ENCODE measurements around the gene HSCB. TPM values are rescaled to one million over a fixed set of nuclear protein-coding genes. Genes with fewer than 3 reads are reported as not detected.
"Not testable (repeated sequence)": the region's sequence is repeated elsewhere in the genome, so short reads cannot be mapped to it uniquely, and the experiment has no call there.

The HSCB gene
- total and polyA plus RNA-seq, 4 donors: 10.3 to 19.8 (median 13.3) TPM

GRCh38 chr22:28736301-28737155 is 5.3 kb upstream of the HSCB start:
- Histone ChIP-seq H3K4me1 (ENCODE audit: control insufficient read depth in 5 of 5, insufficient read depth in 5 of 5, low read length in 5 of 5) (peaks cover 0 to 5% (median 1%) of the 10 kb centered on the region in 5 donors), H3K9me3 (ENCODE audit: control insufficient read depth in 4 of 4, insufficient read depth in 3 of 4, low read length in 3 of 4) (no peaks in the 10 kb centered on the region), H3K27ac (ENCODE audit: low read depth in 1 of 2, low read length in 1 of 2) (no peak overlapping the region), H3K4me3 (no peak overlapping the region), H3K36me3 (ENCODE audit: control insufficient read depth in 4 of 4, insufficient read depth in 4 of 4, low read length in 4 of 4) (no peaks in the 10 kb centered on the region), H3K27me3 (ENCODE audit: control insufficient read depth in 3 of 3, insufficient read depth in 3 of 3, low read length in 2 of 3) (no peaks in the 10 kb centered on the region), H3K9ac (ENCODE audit: insufficient read depth in 1 of 2, low read length in 2 of 2) (no peak overlapping the region)
- WGBS, 2 donors: 83 to 85% methylated on average over 7 of the region's 7 CpGs
- DNase-seq (no peak), ATAC-seq (ENCODE audit: insufficient read depth, low FRiP score) (no peak)
- TF ChIP-seq CTCF (IDR thresholded peaks at IDR 0.05; ENCODE audit: control extremely low read depth, extremely low read depth): no peak

GRCh38 chr22:28737701-28738100 is 4.1 kb upstream of the HSCB start:
- Histone ChIP-seq H3K9ac (ENCODE audit: insufficient read depth in 1 of 2, low read length in 2 of 2) (no peak overlapping the region), H3K4me1 (ENCODE audit: control insufficient read depth in 5 of 5, insufficient read depth in 5 of 5, low read length in 5 of 5) (peaks cover 0 to 5% (median 2%) of the 10 kb centered on the region in 5 donors), H3K27ac (ENCODE audit: low read depth in 1 of 2, low read length in 1 of 2) (no peak overlapping the region), H3K4me3 (no peak overlapping the region), H3K9me3 (ENCODE audit: control insufficient read depth in 4 of 4, insufficient read depth in 3 of 4, low read length in 3 of 4) (no peaks in the 10 kb centered on the region), H3K27me3 (ENCODE audit: control insufficient read depth in 3 of 3, insufficient read depth in 3 of 3, low read length in 2 of 3) (no peaks in the 10 kb centered on the region), H3K36me3 (ENCODE audit: control insufficient read depth in 4 of 4, insufficient read depth in 4 of 4, low read length in 4 of 4) (no peaks in the 10 kb centered on the region)
- no peak for TF ChIP-seq CTCF (IDR thresholded peaks at IDR 0.05; ENCODE audit: control extremely low read depth, extremely low read depth)
- ATAC-seq (ENCODE audit: insufficient read depth, low FRiP score) (no peak), DNase-seq (no peak)
- WGBS, 2 donors: 90 to 92% methylated on average over 3 of the region's 3 CpGs

- H3K9ac ChIP-seq (ENCODE audit: insufficient read depth in 1 of 2, low read length in 2 of 2); H3K9me3 ChIP-seq (ENCODE audit: control insufficient read depth in 4 of 4, insufficient read depth in 3 of 4, low read length in 3 of 4); H3K36me3 ChIP-seq (ENCODE audit: control insufficient read depth in 4 of 4, insufficient read depth in 4 of 4, low read length in 4 of 4); ATAC-seq (ENCODE audit: insufficient read depth, low FRiP score); DNase-seq; H3K27me3 ChIP-seq (ENCODE audit: control insufficient read depth in 3 of 3, insufficient read depth in 3 of 3, low read length in 2 of 3); H3K27ac ChIP-seq (ENCODE audit: low read depth in 1 of 2, low read length in 1 of 2); H3K4me3 ChIP-seq: not testable (repeated sequence)
- H3K4me1 ChIP-seq (ENCODE audit: control insufficient read depth in 5 of 5, insufficient read depth in 5 of 5, low read length in 5 of 5): peaks cover 0 to 14% (median 4%) of the 10 kb centered on the region in 5 donors
- 90 to 95% methylated on average over 8 of the region's 8 CpGs for WGBS, 2 donors
Measured at GRCh38 chr22:28738876-28739275, 3.0 kb upstream of the HSCB start.

GRCh38 chr22:28741200-28741784 is 547 bp upstream of the HSCB start:
- Histone ChIP-seq H3K36me3 (ENCODE audit: control insufficient read depth in 4 of 4, insufficient read depth in 4 of 4, low read length in 4 of 4) (peaks cover under 1 to 21% (median 7%) of the 10 kb centered on the region in 4 donors), H3K4me1 (ENCODE audit: control insufficient read depth in 5 of 5, insufficient read depth in 5 of 5, low read length in 5 of 5) (peaks cover 0 to 14% (median 4%) of the 10 kb centered on the region in 5 donors), H3K27me3 (ENCODE audit: control insufficient read depth in 3 of 3, insufficient read depth in 3 of 3, low read length in 2 of 3) (no peaks in the 10 kb centered on the region), H3K9me3 (ENCODE audit: control insufficient read depth in 4 of 4, insufficient read depth in 3 of 4, low read length in 3 of 4) (no peaks in the 10 kb centered on the region), H3K27ac (ENCODE audit: low read depth in 1 of 2, low read length in 1 of 2) (no peak overlapping the region), H3K4me3 (peak overlapping the region; percentile 58), H3K9ac (ENCODE audit: insufficient read depth in 1 of 2, low read length in 2 of 2) (peak overlapping the region in 1 of 2 donors; percentile 78)
- ATAC-seq (ENCODE audit: insufficient read depth, low FRiP score) (no peak), DNase-seq (no peak)
- WGBS, 2 donors: 8 to 9% methylated on average over 18 of the region's 18 CpGs
- TF ChIP-seq CTCF (IDR thresholded peaks at IDR 0.05; ENCODE audit: control extremely low read depth, extremely low read depth): no peak
